Skin of body (tissue), 2 donors: Measurements from ENCODE around the gene MMEL1. TPM values are rescaled to one million over a fixed set of nuclear protein-coding genes. Genes with fewer than 3 reads are reported as not detected.
"Not testable (repeated sequence)": the region's sequence is repeated elsewhere in the genome, so short reads cannot be mapped to it uniquely, and the experiment has no call there.

Experiments used
- DNase-seq: peaks from one replicate; lab custom pipeline; 2025; lab: John Stamatoyannopoulos, UW
- total RNA-seq: library from RNA; depleted of rRNA; stranded (reverse); fragments of >200 nt; gene quantifications from one replicate; pipeline ENCODE4 v1.2.3, GENCODE V29; 2014

Gene MMEL1
- total RNA-seq, 1 donor from 2014 or later = 1.3 TPM

- DNase-seq = no peak
Measured at GRCh38 chr1:2575801-2576663, 56.8 kb downstream of the MMEL1 start.

GRCh38 chr1:2574350-2574749, 58.5 kb downstream of the MMEL1 start:
- no peak for DNase-seq

GRCh38 chr1:2573250-2573920, 59.4 kb downstream of the MMEL1 start:
- DNase-seq = no peak

- DNase-seq = no peak
Measured at GRCh38 chr1:2571348-2571747, 61.5 kb downstream of the MMEL1 start.

- no peak for DNase-seq
Measured at GRCh38 chr1:2570332-2570731, 62.5 kb downstream of the MMEL1 start.

- not testable (repeated sequence) for DNase-seq
Measured at GRCh38 chr1:2569703-2570102, 63.1 kb downstream of the MMEL1 start.

- DNase-seq = no peak
Measured at GRCh38 chr1:2569060-2569459, 63.8 kb downstream of the MMEL1 start.

GRCh38 chr1:2568187-2568816, 64.5 kb downstream of the MMEL1 start:
- DNase-seq = not testable (repeated sequence)

GRCh38 chr1:2567083-2567679, 65.6 kb downstream of the MMEL1 start:
- no peak for DNase-seq

- DNase-seq = no peak
Measured at GRCh38 chr1:2566101-2567045, 66.4 kb downstream of the MMEL1 start.

GRCh38 chr1:2564815-2565374, 67.9 kb downstream of the MMEL1 start:
- DNase-seq = no peak

- no peak for DNase-seq
Measured at GRCh38 chr1:2564006-2564814, 68.6 kb downstream of the MMEL1 start.

- DNase-seq = no peak
Measured at GRCh38 chr1:2563205-2563604, 69.6 kb downstream of the MMEL1 start.

- DNase-seq = no peak
Measured at GRCh38 chr1:2561898-2562895, 70.6 kb downstream of the MMEL1 start.

GRCh38 chr1:2561446-2561845, 71.4 kb downstream of the MMEL1 start:
- no peak for DNase-seq

- DNase-seq = no peak
Measured at GRCh38 chr1:2560299-2561073, 72.3 kb downstream of the MMEL1 start.

- DNase-seq = no peak
Measured at GRCh38 chr1:2559509-2560298, 73.1 kb downstream of the MMEL1 start.
